ENCODE measurements around the gene ZNF618. TPM values are rescaled to one million over a fixed set of nuclear protein-coding genes. Genes with fewer than 3 reads are reported as not detected.

The ZNF618 gene
- polyA plus RNA-seq, 3 donors, result 0.53 to 1.9 (median 0.78) TPM

- TF ChIP-seq CTCF (IDR thresholded peaks at IDR 0.05), result no peak
- intact Hi-C loops (cut with micrococcal nuclease), result loop anchor here in 1 of 2 donors (2.0 to 10.0 kb wide), 2 partner anchors 159 to 227 kb away; no protein-coding TSS in a partner anchor
- Histone ChIP-seq H3K27me3 (ENCODE audit: control insufficient read depth in 2 of 2, insufficient read depth in 2 of 2, low read length in 2 of 2) (no peaks in the 10 kb centered on the region), H3K27ac (ENCODE audit: low read depth in 1 of 2, low read length in 2 of 2) (no peak overlapping the region), H3K36me3 (replicated peaks in 1 of 2; ENCODE audit: control insufficient read depth in 1 of 2, insufficient read depth in 2 of 2, low read length in 2 of 2) (no peaks in the 10 kb centered on the region), H3K9me3 (replicated peaks in 1 of 2; ENCODE audit: control insufficient read depth in 1 of 2, insufficient read depth in 1 of 2, low read length in 2 of 2) (peaks cover 0 to 3% of the 10 kb centered on the region in 2 donors), H3K4me1 (ENCODE audit: control insufficient read depth in 1 of 2, insufficient read depth in 2 of 2, low read length in 2 of 2) (no peaks in the 10 kb centered on the region), H4K20me1 (ENCODE audit: insufficient read depth, low read length) (no peaks in the 10 kb centered on the region), H3K9ac (ENCODE audit: insufficient read depth, low read length, poor library complexity, severe bottlenecking) (no peak overlapping the region), H3K79me2 (ENCODE audit: insufficient read depth, low read length) (no peaks in the 10 kb centered on the region), H3K4me3 (replicated peaks in 1 of 3; ENCODE audit: low read depth in 2 of 3, low read length in 3 of 3) (no peak overlapping the region), H3K4me2 (replicated peaks; ENCODE audit: extremely low read depth, low read length, poor library complexity, severe bottlenecking) (no peak overlapping the region), H2AFZ (ENCODE audit: insufficient read depth, low read depth, low read length, poor library complexity, severe bottlenecking) (no peak overlapping the region)
- Mint-ChIP-seq H3K4me3 (no peak overlapping the region), H3K4me1 (peaks cover 2% of the 10 kb centered on the region), H3K36me3 (peaks cover 6 to 8% of the 10 kb centered on the region in 2 donors), H3K27ac (no peak overlapping the region), H3K9me3 (peaks cover 0 to 4% (median under 1%) of the 10 kb centered on the region in 7 donors), H3K27me3 (ENCODE audit: low read depth in 3 of 3) (peaks cover 0 to 1% (median 0%) of the 10 kb centered on the region in 3 donors)
- no peak for DNase-seq
- 94% methylated on average over 8 of the region's 17 CpGs for WGBS (ENCODE audit: insufficient coverage)
Measured at GRCh38 chr9:113963696-113964494, 87.8 kb downstream of the ZNF618 start.

GRCh38 chr9:113964495-113965170 lies 88.5 kb downstream of the ZNF618 start:
- Mint-ChIP-seq H3K27ac (no peak overlapping the region), H3K36me3 (peaks cover 11 to 12% of the 10 kb centered on the region in 2 donors), H3K27me3 (ENCODE audit: low read depth in 3 of 3) (peaks cover 0 to 1% (median 0%) of the 10 kb centered on the region in 3 donors), H3K9me3 (peaks cover 0 to 6% (median 4%) of the 10 kb centered on the region in 7 donors), H3K4me3 (no peak overlapping the region), H3K4me1 (no peaks in the 10 kb centered on the region)
- no peaks in the 10 kb centered on the region for H3K36me3 ChIP-seq (replicated peaks in 1 of 2; ENCODE audit: control insufficient read depth in 1 of 2, insufficient read depth in 2 of 2, low read length in 2 of 2)
- no peak overlapping the region for H3K4me3 ChIP-seq (replicated peaks in 1 of 3; ENCODE audit: low read depth in 2 of 3, low read length in 3 of 3)
- no peaks in the 10 kb centered on the region for H3K79me2 ChIP-seq (ENCODE audit: insufficient read depth, low read length)
- H2AFZ ChIP-seq (ENCODE audit: insufficient read depth, low read depth, low read length, poor library complexity, severe bottlenecking), result no peak overlapping the region
- intact Hi-C loops (cut with micrococcal nuclease), result loop anchor here in 1 of 2 donors (10.0 kb wide), 1 partner anchor 160 kb away; no protein-coding TSS in a partner anchor
- H3K27ac ChIP-seq (ENCODE audit: low read depth in 1 of 2, low read length in 2 of 2), result no peak overlapping the region
- DNase-seq, result no peak
- H4K20me1 ChIP-seq (ENCODE audit: insufficient read depth, low read length), result no peaks in the 10 kb centered on the region
- H3K4me2 ChIP-seq (replicated peaks; ENCODE audit: extremely low read depth, low read length, poor library complexity, severe bottlenecking), result no peak overlapping the region
- no peak for TF ChIP-seq CTCF (IDR thresholded peaks at IDR 0.05)
- no CpG with 5 or more reads among the region's 5 CpGs for WGBS (ENCODE audit: insufficient coverage)
- no peaks in the 10 kb centered on the region for H3K4me1 ChIP-seq (ENCODE audit: control insufficient read depth in 1 of 2, insufficient read depth in 2 of 2, low read length in 2 of 2)
- no peak overlapping the region for H3K9ac ChIP-seq (ENCODE audit: insufficient read depth, low read length, poor library complexity, severe bottlenecking)
- no peaks in the 10 kb centered on the region for H3K27me3 ChIP-seq (ENCODE audit: control insufficient read depth in 2 of 2, insufficient read depth in 2 of 2, low read length in 2 of 2)
- peaks cover 0 to 10% of the 10 kb centered on the region in 2 donors for H3K9me3 ChIP-seq (replicated peaks in 1 of 2; ENCODE audit: control insufficient read depth in 1 of 2, insufficient read depth in 1 of 2, low read length in 2 of 2)

Measured in CD14-positive monocyte (primary cell).